Mucosa of descending colon (tissue), 3 donors: ENCODE results near the gene MSI1. TPM values are rescaled to one million over a fixed set of nuclear protein-coding genes. Genes with fewer than 3 reads are reported as not detected.

ENCODE experiments used
- ATAC-seq: fragments of 200-7000 bp; cut with Tn5 transposase; one replicate; pipeline ENCODE4 v1.9.1; 2020; ENCODE audit warnings: mild to moderate bottlenecking, moderate library complexity
- DNase-seq, 3 donors: peaks; one replicate each; pipeline ENCODE4 v3.0.0-alpha.2; 2020
- H3K36me3 ChIP-seq: fragments of 200-600 bp; one replicate; pipeline ENCODE4 v1.8.0; 2021; ENCODE audit warnings: low read depth, mild to moderate bottlenecking
- H3K4me1 ChIP-seq: fragments of 200-600 bp; one replicate; pipeline ENCODE4 v1.8.0; 2021; ENCODE audit warnings: low read depth, mild to moderate bottlenecking
- H3K4me3 ChIP-seq: fragments of 200-600 bp; one replicate; pipeline ENCODE4 v1.8.0; 2021; ENCODE audit warnings: mild to moderate bottlenecking
- H3K9me3 ChIP-seq: fragments of 200-600 bp; one replicate; pipeline ENCODE4 v1.8.0; 2021; ENCODE audit warnings: mild to moderate bottlenecking
- intact Hi-C, 2 donors: fragments of 100-400 bp; cut with DNase I in 1 of 2; cut with micrococcal nuclease in 1 of 2; formaldehyde crosslinking; loops; one replicate each; pipeline versions ENCODE4 v1.11.0 to v1.11.1; 2022; cut with DNase I, micrococcal nuclease
- total RNA-seq, 3 donors: library from RNA; stranded (reverse); fragmentation: NEBNext Ultra II Directional in 2 of 3; extraction: Animal tissue kit (Norgen Biotek cat#: 25700) in 2 of 3; gene quantifications; one replicate each; pipeline versions ENCODE4 v1.2.1 to v1.2.4, GENCODE V29; 2021 to 2023
- TF ChIP-seq, protein P1 (sequence below): fragments of 200-600 bp; IDR thresholded peaks from one replicate; pipeline ENCODE4 v1.8.0; 2022; ENCODE audit warnings: antibody characterized with exemption, mild to moderate bottlenecking
- donor health status: DM: no; HTN: no; CAD: no; lungs with moderate emphysema.
- donor health status: DM: no; HTN: no; CAD: no.
- donor health status: DM: no; HTN: yes; CAD: no.

The MSI1 gene
- total RNA-seq, 3 donors from 2014 or later: 3.7 to 6.3 (median 3.8) TPM

DNA sequence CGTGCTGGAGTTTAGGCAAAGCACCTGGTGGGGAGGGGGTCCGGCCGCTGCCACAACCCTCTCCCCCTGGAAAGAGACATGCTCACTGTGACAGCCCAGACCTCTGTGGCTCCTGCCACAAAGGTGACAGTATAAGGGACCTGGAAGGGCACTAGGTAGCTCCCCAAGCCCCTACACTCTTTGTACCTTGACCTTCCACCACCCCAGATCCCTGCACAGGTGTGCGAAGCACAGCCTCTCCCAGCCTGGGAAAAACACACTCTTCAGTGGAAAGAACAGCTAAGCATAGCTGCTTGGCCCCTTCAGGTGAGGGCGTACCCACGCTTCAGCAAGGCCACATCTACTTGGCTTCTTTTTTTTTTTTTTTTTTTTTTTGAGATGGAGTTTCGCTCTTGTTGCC lies 36.4 kb downstream of the MSI1 start:
- Histone ChIP-seq H3K36me3 (no peaks in the 10 kb centered on the region), H3K9me3 (peaks cover 4% of the 10 kb centered on the region), H3K4me1 (no peaks in the 10 kb centered on the region), H3K4me3 (no peak overlapping the region)
- ATAC-seq (no peak), DNase-seq (no peak)
- intact Hi-C loops: no loop called here
- TF ChIP-seq, protein P1, sequence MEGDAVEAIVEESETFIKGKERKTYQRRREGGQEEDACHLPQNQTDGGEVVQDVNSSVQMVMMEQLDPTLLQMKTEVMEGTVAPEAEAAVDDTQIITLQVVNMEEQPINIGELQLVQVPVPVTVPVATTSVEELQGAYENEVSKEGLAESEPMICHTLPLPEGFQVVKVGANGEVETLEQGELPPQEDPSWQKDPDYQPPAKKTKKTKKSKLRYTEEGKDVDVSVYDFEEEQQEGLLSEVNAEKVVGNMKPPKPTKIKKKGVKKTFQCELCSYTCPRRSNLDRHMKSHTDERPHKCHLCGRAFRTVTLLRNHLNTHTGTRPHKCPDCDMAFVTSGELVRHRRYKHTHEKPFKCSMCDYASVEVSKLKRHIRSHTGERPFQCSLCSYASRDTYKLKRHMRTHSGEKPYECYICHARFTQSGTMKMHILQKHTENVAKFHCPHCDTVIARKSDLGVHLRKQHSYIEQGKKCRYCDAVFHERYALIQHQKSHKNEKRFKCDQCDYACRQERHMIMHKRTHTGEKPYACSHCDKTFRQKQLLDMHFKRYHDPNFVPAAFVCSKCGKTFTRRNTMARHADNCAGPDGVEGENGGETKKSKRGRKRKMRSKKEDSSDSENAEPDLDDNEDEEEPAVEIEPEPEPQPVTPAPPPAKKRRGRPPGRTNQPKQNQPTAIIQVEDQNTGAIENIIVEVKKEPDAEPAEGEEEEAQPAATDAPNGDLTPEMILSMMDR: no peak

DNA sequence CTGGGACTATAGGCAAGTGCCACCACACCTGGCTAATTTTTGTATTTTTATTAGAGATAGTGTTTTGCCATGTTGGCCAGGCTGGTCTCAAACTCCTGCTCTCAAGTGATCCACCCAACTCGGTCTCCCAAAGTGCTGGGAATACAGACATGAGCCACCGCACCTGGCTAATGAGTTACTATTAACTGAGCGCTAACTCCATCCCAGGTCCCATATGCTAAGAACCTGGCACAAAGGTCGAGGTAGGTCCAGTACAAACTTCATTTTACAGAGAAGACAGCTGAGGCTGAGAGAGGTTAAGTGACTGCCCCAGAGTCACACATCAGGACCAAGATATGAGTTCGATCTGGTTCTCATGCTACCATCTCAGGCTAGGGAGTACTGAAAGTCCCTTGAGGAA lies 36.9 kb downstream of the MSI1 start:
- H3K36me3 ChIP-seq: no peaks in the 10 kb centered on the region
- intact Hi-C loops: no loop called here
- H3K4me3 ChIP-seq: no peak overlapping the region
- DNase-seq: no peak
- TF ChIP-seq, protein P1: no peak
- no peak for ATAC-seq
- H3K9me3 ChIP-seq: peaks cover 3% of the 10 kb centered on the region
- H3K4me1 ChIP-seq: no peaks in the 10 kb centered on the region

DNA sequence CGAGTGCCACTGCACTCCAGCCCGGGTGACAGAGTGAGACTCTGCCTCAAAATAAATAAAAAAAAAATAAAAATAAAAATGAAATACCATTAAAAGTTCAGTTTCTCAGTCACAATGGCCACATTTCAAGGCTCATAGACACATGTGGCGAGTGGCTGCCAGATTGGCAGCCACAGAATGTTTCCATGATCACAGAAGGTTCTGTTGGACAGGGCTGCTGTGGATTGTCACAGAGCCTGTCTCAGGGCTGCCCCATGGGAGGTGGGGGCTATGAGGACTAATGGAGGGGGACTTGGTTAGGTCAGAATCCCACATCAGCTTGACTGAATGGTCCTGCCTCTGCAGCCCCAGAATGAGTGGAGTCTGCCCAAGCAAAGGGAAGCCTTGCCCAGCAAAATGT lies 37.6 kb downstream of the MSI1 start:
- intact Hi-C loops: no loop called here
- ATAC-seq (no peak), DNase-seq (no peak)
- H3K4me1 ChIP-seq: no peaks in the 10 kb centered on the region
- no peaks in the 10 kb centered on the region for H3K36me3 ChIP-seq
- TF ChIP-seq, protein P1: no peak
- H3K9me3 ChIP-seq: no peaks in the 10 kb centered on the region
- H3K4me3 ChIP-seq: no peak overlapping the region

DNA sequence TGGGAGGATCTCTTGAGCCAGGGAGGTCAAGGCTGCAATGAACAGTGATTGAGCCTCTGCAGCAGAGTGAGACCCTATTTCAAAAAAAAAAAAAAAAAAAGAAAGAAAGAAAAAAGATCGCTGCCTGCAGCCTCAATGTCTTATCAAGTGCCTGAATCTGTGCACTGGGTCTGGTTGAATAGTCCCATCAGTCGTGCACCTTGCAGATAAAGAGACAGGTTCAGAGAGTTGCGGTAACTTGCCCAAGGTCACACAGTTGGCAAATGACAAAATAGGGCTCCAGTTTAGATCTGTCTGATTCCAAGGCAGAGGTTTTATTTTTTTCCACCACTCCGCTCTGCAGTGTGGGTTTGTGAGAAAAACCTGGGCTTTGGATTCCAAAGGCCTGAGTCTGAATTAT lies 40.7 kb downstream of the MSI1 start:
- no peaks in the 10 kb centered on the region for H3K4me1 ChIP-seq
- DNase-seq (no peak), ATAC-seq (no peak)
- no peaks in the 10 kb centered on the region for H3K36me3 ChIP-seq
- intact Hi-C loops: no loop called here
- no peak overlapping the region for H3K4me3 ChIP-seq
- no peaks in the 10 kb centered on the region for H3K9me3 ChIP-seq
- TF ChIP-seq, protein P1: no peak

DNA sequence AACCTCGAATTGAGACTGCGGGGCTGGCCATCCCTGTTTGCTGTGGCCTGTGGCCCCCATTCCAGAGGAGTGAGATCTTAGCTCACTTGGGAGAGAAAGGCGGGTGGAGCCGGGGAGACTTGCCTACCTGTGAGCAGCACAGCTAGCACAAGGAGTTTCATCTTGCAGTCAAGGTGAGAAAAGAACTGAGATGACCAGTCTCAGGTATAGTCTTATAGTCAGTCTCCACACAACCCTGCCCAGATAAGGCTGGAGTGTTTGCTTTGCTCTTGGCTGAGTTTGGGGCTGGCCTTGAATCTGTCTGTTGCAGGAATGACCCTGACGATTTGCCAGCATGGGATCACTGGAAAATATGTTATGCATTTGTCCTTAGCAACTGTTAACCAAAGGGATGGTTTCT lies 41.4 kb downstream of the MSI1 start, which contains the start of gene PLA2G1B:
Gene PLA2G1B (minus strand): TSS at position 187 of the 400 bp plus-strand sequence. CDS start 26 bp downstream, at position 161.
- Histone ChIP-seq H3K4me3 (no peak within 1 kb of the TSS), H3K4me1 (no peaks in the 10 kb centered on the region), H3K9me3 (no peaks in the 10 kb centered on the region), H3K36me3 (no peaks in the 10 kb centered on the region)
- DNase-seq: no peak
- ATAC-seq: no peak
- TF ChIP-seq, protein P1: no peak
- intact Hi-C loops: no loop called here

DNA sequence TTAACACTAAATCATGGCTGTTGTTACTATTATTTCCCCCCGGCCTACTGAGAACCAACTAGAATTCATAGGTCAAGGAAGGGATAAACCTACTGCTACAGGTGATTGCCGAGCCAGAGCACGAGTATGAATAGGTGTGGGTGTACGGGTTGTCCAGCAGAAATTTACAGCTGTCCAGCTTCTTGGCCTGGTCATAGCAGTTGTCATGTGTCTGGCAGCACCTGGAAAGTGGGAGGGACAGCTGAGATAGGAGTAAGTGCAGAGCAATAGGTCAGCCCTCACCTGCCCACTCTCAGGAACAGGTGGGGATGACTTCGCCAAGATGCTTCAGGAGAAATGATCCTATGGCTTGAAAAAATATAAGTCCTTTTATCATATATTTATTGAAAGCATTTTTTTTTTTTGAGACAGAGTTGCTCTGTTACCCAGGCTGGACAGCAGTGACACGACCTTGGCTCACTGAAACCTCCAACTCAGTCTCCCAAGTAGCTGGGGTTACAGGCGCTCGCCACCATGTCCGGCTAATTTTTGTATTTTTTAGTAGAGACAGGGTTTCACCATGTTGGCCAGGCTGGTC lies 44.0 kb downstream of the MSI1 start:
- Histone ChIP-seq H3K4me1 (peaks cover 3% of the 10 kb centered on the region), H3K36me3 (no peaks in the 10 kb centered on the region), H3K4me3 (no peak overlapping the region), H3K9me3 (no peaks in the 10 kb centered on the region)
- intact Hi-C loops: no loop called here
- TF ChIP-seq, protein P1: no peak
- DNase-seq (no peak), ATAC-seq (no peak)
